ENCODE measurements around the gene HK3. TPM values are rescaled to one million over a fixed set of nuclear protein-coding genes. Genes with fewer than 3 reads are reported as not detected.

HK3 gene
- total RNA-seq, 1 donor from 2014 or later: 0.60 TPM

GRCh38 chr5:176889321-176890280 is 9.5 kb downstream of the HK3 start:
- no peak overlapping the region for H3K27ac Mint-ChIP-seq
- no peak overlapping the region for H3K4me3 Mint-ChIP-seq
- peaks cover 28% of the 10 kb centered on the region for H3K27me3 Mint-ChIP-seq (ENCODE audit: low read depth)
- H3K36me3 Mint-ChIP-seq: no peaks in the 10 kb centered on the region
- H3K4me1 Mint-ChIP-seq: no peaks in the 10 kb centered on the region
- H3K9me3 Mint-ChIP-seq: no peaks in the 10 kb centered on the region
- TF ChIP-seq CTCF (IDR thresholded peaks at IDR 0.05; ENCODE audit: unreplicated experiment): no peak
- DNase-seq (ENCODE audit: low spot score in 2 of 2, unreplicated experiment in 2 of 2): peak in 1 of 2 experiments; percentile 34

GRCh38 chr5:176888865-176889165 is 10.3 kb downstream of the HK3 start:
- no peak overlapping the region for H3K4me3 Mint-ChIP-seq
- peaks cover 28% of the 10 kb centered on the region for H3K27me3 Mint-ChIP-seq (ENCODE audit: low read depth)
- H3K36me3 Mint-ChIP-seq: no peaks in the 10 kb centered on the region
- DNase-seq (ENCODE audit: low spot score in 2 of 2, unreplicated experiment in 2 of 2): no peak
- no peaks in the 10 kb centered on the region for H3K9me3 Mint-ChIP-seq
- TF ChIP-seq CTCF (IDR thresholded peaks at IDR 0.05; ENCODE audit: unreplicated experiment): no peak
- H3K27ac Mint-ChIP-seq: no peak overlapping the region
- H3K4me1 Mint-ChIP-seq: no peaks in the 10 kb centered on the region

GRCh38 chr5:176888016-176888864 is 10.9 kb downstream of the HK3 start:
- peaks cover 23% of the 10 kb centered on the region for H3K27me3 Mint-ChIP-seq (ENCODE audit: low read depth)
- H3K27ac Mint-ChIP-seq: no peak overlapping the region
- no peak for TF ChIP-seq CTCF (IDR thresholded peaks at IDR 0.05; ENCODE audit: unreplicated experiment)
- no peak overlapping the region for H3K4me3 Mint-ChIP-seq
- H3K9me3 Mint-ChIP-seq: no peaks in the 10 kb centered on the region
- DNase-seq (ENCODE audit: low spot score in 2 of 2, unreplicated experiment in 2 of 2): no peak
- H3K36me3 Mint-ChIP-seq: no peaks in the 10 kb centered on the region
- H3K4me1 Mint-ChIP-seq: no peaks in the 10 kb centered on the region

- H3K9me3 Mint-ChIP-seq: no peaks in the 10 kb centered on the region
Measured at GRCh38 chr5:176887252-176887849, 11.8 kb downstream of the HK3 start.

More at GRCh38 chr5:176887252-176887849, 11.8 kb downstream of the HK3 start:
- H3K36me3 Mint-ChIP-seq: no peaks in the 10 kb centered on the region
- H3K27me3 Mint-ChIP-seq (ENCODE audit: low read depth): peaks cover 22% of the 10 kb centered on the region
- no peak overlapping the region for H3K27ac Mint-ChIP-seq
- no peak overlapping the region for H3K4me3 Mint-ChIP-seq
- TF ChIP-seq CTCF (IDR thresholded peaks at IDR 0.05; ENCODE audit: unreplicated experiment): no peak
- no peaks in the 10 kb centered on the region for H3K4me1 Mint-ChIP-seq
- DNase-seq (ENCODE audit: low spot score in 2 of 2, unreplicated experiment in 2 of 2): no peak

Measured in mesothelial cell of epicardium (in vitro differentiated cells).